COR-L47 (cell line): Measurements from ENCODE around the gene CHRD.

Experiments used
- DNase-seq: peaks from one replicate; lab custom pipeline; 2025; lab: John Stamatoyannopoulos, UW

Gene CHRD

GRCh38 chr3:184360929-184361531, 18.8 kb upstream of the CHRD start:
- no peak for DNase-seq

DNA sequence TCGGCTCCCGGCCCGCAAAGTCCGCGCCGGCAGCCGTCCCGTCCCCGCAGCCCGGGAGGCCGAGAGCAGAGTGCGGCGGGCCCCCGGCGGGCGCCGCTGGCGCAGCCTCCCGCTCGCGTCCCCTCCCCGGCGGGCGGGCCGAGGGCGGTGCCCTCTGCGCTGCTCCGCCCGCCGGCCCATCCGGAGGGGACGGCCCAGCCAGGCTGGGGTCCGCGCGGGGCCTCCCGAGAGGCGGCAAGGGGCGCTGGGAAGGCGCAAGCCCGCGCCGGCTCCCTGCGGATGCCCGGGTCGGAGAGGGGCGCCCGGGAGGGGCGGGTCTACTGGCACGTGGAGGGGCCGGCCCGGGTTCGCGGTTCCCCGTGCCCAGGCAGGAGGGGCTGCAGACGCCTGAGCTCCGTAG, 18.3 kb upstream of the CHRD start, which contains the start of the genes CLCN2 and POLR2H:
Gene CLCN2, minus strand, starts transcription at position 74 of the 400 bp plus-strand sequence. CDS start 126 bp downstream, outside the sequence.
Gene POLR2H, plus strand, starts transcription at position 179 of the 400 bp plus-strand sequence. CDS start 1,783 bp downstream, outside the sequence.
- DNase-seq: peak; percentile 43

DNA sequence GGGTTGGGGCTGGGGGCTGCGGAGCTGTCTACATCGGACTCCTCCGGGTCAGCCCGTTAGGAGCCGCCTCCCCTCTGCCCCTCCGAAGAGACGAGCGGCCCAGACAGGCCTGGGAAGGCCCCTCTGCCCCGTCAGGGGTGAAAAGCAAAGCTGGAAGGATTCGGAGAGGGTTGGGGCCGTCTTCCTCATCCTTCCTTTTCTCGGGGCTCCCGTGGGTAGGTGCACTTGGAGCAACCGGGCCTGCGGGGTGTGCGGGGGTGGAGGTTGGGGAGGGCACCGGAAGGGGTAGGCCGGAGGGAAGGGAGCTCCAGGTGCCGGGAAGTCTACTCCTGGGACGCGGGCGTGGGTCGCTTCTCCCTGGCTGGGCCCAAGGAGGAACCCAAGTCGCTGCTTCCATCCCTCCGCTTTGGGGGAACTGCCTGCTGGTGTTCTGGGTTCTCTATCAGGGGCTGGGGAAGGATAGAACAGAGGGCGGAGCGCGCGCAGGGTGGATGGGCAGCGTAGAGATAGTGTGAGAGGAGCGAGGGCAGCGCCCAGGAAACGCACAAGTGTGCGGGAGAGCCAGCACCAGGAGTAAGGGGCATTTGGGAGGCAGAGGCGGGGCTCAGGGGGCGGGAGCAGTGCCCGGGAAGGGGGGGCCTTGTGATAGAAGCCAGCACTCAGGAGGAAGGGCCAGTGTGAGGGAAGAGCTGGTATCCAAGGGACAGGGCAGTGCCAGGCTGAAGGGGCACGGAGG, 17.8 kb upstream of the CHRD start:
- DNase-seq: peak; percentile 71

- peak; percentile 100 for DNase-seq
Observed at GRCh38 chr3:184362668-184363546, 16.9 kb upstream of the CHRD start.

DNA sequence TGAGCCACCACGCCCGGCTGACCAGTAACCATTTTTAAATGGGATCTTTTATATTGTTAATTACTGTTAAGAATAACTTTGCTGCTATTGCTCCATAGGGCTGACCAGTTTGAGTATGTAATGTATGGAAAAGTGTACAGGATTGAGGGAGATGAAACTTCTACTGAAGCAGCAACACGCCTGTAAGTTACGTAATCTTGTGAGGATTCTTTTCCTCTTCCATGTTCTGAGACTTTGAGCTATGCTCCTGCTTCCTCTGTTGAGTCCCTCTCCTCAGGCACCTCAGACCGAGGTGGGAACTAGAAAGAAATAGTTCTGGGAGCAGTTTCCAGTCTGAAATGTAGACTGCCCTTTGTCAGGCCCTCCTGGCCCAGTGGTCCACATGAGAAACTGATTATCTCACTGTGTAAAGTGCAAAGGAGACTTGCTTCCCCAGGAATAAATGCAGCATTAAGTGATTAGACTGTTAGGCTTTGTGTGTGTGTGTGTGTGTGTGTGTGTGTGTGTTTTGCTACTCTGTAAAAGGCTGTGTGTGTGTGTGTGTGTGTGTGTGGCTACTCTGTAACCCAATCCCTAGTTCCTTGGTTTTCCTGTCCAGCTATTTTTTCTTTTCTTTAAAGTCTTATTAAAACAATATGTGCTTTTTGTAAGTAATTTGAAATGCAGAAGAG, 13.1 kb upstream of the CHRD start:
- DNase-seq: no peak

- no peak for DNase-seq
Observed at GRCh38 chr3:184368116-184368515, 11.7 kb upstream of the CHRD start.

DNA sequence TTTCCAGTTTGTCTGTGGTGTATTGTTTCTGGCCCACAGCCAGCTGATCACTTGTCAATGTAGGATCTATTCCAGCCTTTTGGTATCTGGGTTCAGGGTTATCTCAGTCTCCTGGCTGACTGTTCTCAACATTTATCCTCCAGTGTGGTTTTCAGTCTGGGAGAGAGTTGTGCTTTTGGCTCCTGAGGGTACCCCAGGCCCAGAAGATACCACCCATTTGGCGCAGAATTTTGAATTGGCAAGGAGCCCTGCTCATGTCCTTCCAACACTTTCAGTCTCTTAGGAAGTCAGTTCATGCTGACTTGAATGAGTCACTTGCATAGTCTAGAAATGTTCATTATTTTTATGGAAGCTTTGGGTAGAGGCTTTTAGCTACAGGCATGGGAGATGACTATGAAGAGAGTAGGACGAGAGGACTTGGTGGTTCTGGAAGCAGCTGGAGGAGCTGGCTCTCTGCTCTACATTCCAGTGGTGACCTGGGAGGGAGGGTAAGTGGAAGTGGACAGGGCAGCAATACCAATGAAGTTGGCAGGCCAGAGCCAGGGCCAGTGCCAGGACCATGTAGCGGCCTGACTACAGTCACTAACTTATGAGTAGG, 11.2 kb upstream of the CHRD start:
- DNase-seq: no peak

- peak; percentile 97 for DNase-seq
Observed at GRCh38 chr3:184371570-184372018, 8.3 kb upstream of the CHRD start.

- no peak for DNase-seq
Observed at GRCh38 chr3:184372296-184372821, 7.5 kb upstream of the CHRD start.

- no peak for DNase-seq
Observed at GRCh38 chr3:184372911-184373310, 6.9 kb upstream of the CHRD start.

GRCh38 chr3:184373422-184373821, 6.4 kb upstream of the CHRD start:
- no peak for DNase-seq

DNA sequence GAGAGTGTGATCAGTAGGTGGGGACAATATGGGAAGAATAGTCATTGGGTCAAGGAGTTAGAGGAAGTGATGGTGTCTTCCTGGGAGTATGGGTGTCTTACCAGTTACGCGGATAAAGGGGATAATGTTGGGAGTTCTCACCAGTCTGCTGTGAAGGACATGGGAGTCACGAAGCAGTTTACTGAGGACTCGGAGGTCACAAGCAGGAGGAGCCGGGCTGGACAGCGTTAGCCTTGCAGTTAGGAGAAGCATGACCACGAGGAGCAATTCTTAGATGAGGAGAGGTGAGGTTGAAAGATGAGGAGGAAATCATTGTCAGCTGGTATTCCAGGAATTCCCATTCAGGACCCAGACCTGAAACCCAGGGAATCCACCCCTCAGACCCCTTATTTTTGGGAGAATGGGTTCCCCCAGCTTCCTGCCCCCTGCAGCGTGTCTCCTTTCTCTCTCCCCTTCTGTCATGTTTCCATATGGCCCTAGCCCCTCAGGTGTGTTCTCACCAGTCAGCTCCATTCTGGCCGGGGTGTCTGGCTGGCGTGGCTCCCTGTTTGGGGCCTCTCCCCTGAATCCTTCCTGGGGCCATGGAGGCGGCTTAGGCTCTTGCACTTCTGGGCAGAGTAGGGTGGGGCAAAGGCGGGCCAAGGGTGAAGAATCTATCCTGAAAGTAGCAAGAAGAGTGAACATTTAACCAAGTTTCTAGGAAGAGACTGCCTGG, 4.0 kb upstream of the CHRD start:
- no peak for DNase-seq

DNA sequence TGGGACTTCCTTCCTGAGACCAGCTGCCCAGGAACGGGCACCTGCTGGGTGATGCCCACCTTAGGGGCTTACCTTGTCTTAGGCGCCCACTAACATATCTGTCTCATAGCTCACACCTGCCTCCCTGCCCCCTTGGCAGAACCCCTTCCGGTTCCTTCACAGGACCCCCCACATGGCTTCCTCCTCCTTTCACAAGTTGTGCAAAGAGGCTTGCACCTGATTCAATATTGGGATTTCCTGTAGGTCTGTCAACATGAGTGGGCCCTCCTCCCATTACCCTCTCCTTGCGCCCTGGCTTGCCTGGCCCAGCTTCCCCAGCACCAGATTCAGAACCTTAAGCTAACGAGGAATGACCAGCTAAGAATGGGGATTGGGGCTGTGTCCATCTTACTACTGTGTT, 2.5 kb upstream of the CHRD start:
- peak; percentile 63 for DNase-seq

DNA sequence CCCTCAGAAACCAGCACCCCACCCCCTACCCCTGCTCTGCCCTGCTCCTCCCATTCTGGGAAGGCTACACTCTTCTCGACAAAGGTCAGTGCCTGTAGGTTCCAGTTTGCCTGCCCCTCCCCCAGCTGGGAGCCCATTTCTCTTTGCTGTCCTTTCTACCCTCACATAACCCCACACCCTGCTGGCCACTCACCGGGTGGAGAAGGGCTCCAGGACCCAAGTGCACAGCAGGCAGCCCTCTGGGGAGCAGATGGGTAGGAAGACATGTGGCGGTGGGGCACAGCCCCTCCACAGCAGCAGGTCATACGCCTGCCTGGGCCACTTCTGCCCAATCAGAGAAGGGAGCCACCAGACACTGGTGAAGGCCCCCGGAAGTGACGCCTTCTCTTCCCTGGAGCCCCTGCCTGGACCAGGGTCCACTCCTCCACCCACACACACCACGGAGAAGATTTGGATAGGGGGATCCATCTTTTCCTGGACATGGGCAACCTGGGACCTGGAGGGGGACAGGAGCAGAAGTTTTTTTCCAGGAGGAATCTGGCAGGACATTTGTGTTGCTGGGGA, 1.9 kb upstream of the CHRD start, which contains the start of gene THPO:
Gene THPO, minus strand, starts transcription at position 326 of the 564 bp plus-strand sequence. CDS start 1,948 bp downstream, outside the sequence.
- no peak for DNase-seq

GRCh38 chr3:184378651-184379357, 1.1 kb upstream of the CHRD start:
- no peak for DNase-seq

- DNase-seq: no peak
Observed at GRCh38 chr3:184380185-184380626, 352 bp downstream of the CHRD start.

- DNase-seq: no peak
Observed at GRCh38 chr3:184380627-184381260, 890 bp downstream of the CHRD start.

DNA sequence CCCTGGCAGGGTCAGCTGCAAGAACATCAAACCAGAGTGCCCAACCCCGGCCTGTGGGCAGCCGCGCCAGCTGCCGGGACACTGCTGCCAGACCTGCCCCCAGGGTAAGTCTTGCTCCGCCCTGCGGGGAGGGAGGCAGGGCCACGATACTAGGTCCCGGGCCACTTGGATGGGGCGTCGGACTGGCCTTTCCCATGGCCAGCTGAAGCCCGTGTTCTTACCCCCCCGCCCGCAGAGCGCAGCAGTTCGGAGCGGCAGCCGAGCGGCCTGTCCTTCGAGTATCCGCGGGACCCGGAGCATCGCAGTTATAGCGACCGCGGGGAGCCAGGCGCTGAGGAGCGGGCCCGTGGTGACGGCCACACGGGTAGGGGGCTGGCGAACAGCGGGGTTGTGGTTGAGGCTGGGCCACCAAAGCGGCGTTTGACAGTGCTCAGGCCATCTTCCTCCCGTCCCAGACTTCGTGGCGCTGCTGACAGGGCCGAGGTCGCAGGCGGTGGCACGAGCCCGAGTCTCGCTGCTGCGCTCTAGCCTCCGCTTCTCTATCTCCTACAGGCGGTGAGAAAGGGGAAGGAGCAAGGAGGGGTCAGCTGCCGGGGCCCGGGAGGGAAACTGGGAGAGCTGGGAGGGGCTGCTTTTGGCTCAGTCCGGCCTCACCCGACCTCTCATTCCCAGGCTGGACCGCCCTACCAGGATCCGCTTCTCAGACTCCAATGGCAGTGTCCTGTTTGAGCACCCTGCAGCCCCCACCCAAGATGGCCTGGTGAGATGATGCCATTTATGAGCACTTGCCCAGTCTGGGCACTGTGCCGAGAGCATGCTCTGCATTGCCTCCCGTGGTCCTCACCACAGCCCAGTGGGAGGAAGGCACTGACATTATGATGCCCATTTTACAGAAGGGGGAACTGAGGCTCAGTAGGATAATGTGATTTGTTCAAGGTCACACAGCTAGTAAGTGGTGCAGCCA, 1.7 kb downstream of the CHRD start:
- no peak for DNase-seq
